HEK293 (cell line): ENCODE results near the gene RAPGEF5.

Experiments
- YY1 ChIP-seq: fragments of 450-650 bp; formaldehyde crosslinking; IDR thresholded peaks from 2 replicates; pipeline ENCODE4 v1.5.1; 2018; ENCODE audit warnings: missing biosample characterization, missing genetic modification characterization
- ZNF174 ChIP-seq: fragments of 450-650 bp; formaldehyde crosslinking; IDR thresholded peaks from 2 replicates; pipeline ENCODE4 v1.5.0; 2017; ENCODE audit warnings: missing biosample characterization, mild to moderate bottlenecking, missing genetic modification characterization
- ZNF549 ChIP-seq: fragments of 450-650 bp; IDR thresholded peaks from 2 replicates; pipeline ENCODE4 v1.5.1; 2018; ENCODE audit warnings: missing biosample characterization, missing genetic modification characterization, mild to moderate bottlenecking, inconsistent platforms, moderate library complexity
- ZXDB ChIP-seq: fragments of 450-650 bp; formaldehyde crosslinking; IDR thresholded peaks from 2 replicates; pipeline ENCODE4 v1.5.1; 2016; ENCODE audit warnings: missing biosample characterization, missing genetic modification characterization
- TF ChIP-seq, protein P1 (sequence below): fragments of 450-650 bp; formaldehyde crosslinking; IDR thresholded peaks from 2 replicates; pipeline ENCODE4 v1.5.1; 2016; ENCODE audit warnings: missing biosample characterization, missing genetic modification characterization
- TF ChIP-seq, protein P2 (sequence below): fragments of 450-650 bp; formaldehyde crosslinking; IDR thresholded peaks from 2 replicates; pipeline ENCODE4 v1.5.1; 2016; ENCODE audit warnings: missing biosample characterization, missing genetic modification characterization
- TF ChIP-seq, protein P3 (sequence below): fragments of 450-650 bp; formaldehyde crosslinking; IDR thresholded peaks from 2 replicates; pipeline ENCODE4 v1.5.1; 2016; ENCODE audit warnings: missing biosample characterization, missing genetic modification characterization

DNA sequence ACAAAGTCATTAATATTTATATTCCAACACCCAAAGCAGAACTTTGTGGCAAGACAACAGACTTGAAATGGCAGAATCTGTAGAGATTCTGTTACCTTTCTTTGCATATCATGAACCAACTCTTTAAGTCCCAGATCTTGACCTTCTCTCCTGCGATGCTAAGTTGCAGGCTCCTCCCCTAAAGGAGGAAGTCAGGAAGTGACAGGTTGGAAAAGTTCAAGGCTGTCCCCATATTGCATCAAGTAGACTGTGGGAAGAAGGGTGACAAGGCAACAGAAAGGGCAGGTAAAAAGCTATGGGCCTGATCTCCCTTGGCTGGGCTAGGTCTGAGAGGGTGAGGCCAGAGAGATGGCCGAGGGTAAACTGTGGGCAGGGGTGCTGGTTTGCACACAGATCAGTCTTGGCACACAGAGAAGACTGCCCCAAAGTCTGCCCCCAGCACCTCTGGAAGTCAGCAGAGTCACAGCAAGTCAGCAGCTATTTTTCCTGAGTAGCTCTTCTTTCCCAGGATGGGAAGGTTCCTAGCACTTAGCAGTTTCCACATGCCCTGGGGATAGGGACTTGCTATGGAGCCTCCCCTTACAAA, 115.1 kb downstream of the RAPGEF5 start:
- TF ChIP-seq ZNF549 (tag by site-specific recombination) (no peak), ZNF174 (tag by site-specific recombination) (no peak), YY1 (tag by site-specific recombination) (no peak), ZXDB (tag by site-specific recombination) (no peak)
- TF ChIP-seq, protein P1, sequence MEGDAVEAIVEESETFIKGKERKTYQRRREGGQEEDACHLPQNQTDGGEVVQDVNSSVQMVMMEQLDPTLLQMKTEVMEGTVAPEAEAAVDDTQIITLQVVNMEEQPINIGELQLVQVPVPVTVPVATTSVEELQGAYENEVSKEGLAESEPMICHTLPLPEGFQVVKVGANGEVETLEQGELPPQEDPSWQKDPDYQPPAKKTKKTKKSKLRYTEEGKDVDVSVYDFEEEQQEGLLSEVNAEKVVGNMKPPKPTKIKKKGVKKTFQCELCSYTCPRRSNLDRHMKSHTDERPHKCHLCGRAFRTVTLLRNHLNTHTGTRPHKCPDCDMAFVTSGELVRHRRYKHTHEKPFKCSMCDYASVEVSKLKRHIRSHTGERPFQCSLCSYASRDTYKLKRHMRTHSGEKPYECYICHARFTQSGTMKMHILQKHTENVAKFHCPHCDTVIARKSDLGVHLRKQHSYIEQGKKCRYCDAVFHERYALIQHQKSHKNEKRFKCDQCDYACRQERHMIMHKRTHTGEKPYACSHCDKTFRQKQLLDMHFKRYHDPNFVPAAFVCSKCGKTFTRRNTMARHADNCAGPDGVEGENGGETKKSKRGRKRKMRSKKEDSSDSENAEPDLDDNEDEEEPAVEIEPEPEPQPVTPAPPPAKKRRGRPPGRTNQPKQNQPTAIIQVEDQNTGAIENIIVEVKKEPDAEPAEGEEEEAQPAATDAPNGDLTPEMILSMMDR (tag by site-specific recombination), result no peak
- TF ChIP-seq, protein P2, sequence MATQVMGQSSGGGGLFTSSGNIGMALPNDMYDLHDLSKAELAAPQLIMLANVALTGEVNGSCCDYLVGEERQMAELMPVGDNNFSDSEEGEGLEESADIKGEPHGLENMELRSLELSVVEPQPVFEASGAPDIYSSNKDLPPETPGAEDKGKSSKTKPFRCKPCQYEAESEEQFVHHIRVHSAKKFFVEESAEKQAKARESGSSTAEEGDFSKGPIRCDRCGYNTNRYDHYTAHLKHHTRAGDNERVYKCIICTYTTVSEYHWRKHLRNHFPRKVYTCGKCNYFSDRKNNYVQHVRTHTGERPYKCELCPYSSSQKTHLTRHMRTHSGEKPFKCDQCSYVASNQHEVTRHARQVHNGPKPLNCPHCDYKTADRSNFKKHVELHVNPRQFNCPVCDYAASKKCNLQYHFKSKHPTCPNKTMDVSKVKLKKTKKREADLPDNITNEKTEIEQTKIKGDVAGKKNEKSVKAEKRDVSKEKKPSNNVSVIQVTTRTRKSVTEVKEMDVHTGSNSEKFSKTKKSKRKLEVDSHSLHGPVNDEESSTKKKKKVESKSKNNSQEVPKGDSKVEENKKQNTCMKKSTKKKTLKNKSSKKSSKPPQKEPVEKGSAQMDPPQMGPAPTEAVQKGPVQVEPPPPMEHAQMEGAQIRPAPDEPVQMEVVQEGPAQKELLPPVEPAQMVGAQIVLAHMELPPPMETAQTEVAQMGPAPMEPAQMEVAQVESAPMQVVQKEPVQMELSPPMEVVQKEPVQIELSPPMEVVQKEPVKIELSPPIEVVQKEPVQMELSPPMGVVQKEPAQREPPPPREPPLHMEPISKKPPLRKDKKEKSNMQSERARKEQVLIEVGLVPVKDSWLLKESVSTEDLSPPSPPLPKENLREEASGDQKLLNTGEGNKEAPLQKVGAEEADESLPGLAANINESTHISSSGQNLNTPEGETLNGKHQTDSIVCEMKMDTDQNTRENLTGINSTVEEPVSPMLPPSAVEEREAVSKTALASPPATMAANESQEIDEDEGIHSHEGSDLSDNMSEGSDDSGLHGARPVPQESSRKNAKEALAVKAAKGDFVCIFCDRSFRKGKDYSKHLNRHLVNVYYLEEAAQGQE (tag by site-specific recombination), result no peak
- TF ChIP-seq, protein P3, sequence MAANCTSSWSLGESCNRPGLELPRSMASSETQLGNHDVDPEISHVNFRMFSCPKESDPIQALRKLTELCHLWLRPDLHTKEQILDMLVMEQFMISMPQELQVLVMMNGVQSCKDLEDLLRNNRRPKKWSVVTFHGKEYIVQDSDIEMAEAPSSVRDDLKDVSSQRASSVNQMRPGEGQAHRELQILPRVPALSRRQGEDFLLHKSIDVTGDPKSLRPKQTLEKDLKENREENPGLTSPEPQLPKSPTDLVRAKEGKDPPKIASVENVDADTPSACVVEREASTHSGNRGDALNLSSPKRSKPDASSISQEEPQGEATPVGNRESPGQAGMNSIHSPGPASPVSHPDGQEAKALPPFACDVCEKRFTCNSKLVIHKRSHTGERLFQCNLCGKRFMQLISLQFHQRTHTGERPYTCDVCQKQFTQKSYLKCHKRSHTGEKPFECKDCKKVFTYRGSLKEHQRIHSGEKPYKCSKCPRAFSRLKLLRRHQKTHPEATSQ (tag by site-specific recombination), result no peak
